HG02870 (cell line): ENCODE measurements around the gene CNTNAP2.

Experiments used
- ATAC-seq: cut with Tn5 transposase; IDR thresholded peaks from one replicate; pipeline ENCODE4 v1.9.1; 2021; ENCODE audit warnings: mild to moderate bottlenecking, moderate library complexity; ENCODE audit not compliant: unreplicated experiment

CNTNAP2 gene

GRCh38 chr7:146740039-146740438 lies 623.4 kb downstream of the CNTNAP2 start:
- ATAC-seq = no peak

GRCh38 chr7:146741911-146742310 lies 625.3 kb downstream of the CNTNAP2 start:
- no peak for ATAC-seq

- no peak for ATAC-seq
Measured at GRCh38 chr7:146754385-146754784, 637.8 kb downstream of the CNTNAP2 start.

- no peak for ATAC-seq
Measured at GRCh38 chr7:146755585-146755984, 639.0 kb downstream of the CNTNAP2 start.

- ATAC-seq = no peak
Measured at GRCh38 chr7:146764458-146764857, 647.9 kb downstream of the CNTNAP2 start.

GRCh38 chr7:146768957-146769356 lies 652.4 kb downstream of the CNTNAP2 start:
- ATAC-seq = no peak

- ATAC-seq = no peak
Measured at GRCh38 chr7:146772601-146773000, 656.0 kb downstream of the CNTNAP2 start.

GRCh38 chr7:146773506-146773905 lies 656.9 kb downstream of the CNTNAP2 start:
- ATAC-seq = no peak

- no peak for ATAC-seq
Measured at GRCh38 chr7:146781352-146782116, 664.9 kb downstream of the CNTNAP2 start.

- no peak for ATAC-seq
Measured at GRCh38 chr7:146787266-146787665, 670.7 kb downstream of the CNTNAP2 start.

GRCh38 chr7:146788008-146788407 lies 671.4 kb downstream of the CNTNAP2 start:
- no peak for ATAC-seq

GRCh38 chr7:146791344-146792285 lies 675.0 kb downstream of the CNTNAP2 start:
- no peak for ATAC-seq

- no peak for ATAC-seq
Measured at GRCh38 chr7:146804620-146805019, 688.0 kb downstream of the CNTNAP2 start.

- no peak for ATAC-seq
Measured at GRCh38 chr7:146805082-146805481, 688.5 kb downstream of the CNTNAP2 start.

- no peak for ATAC-seq
Measured at GRCh38 chr7:146826329-146826728, 709.7 kb downstream of the CNTNAP2 start.

- ATAC-seq = no peak
Measured at GRCh38 chr7:146830686-146831085, 714.1 kb downstream of the CNTNAP2 start.

- ATAC-seq = no peak
Measured at GRCh38 chr7:146831875-146832274, 715.3 kb downstream of the CNTNAP2 start.

GRCh38 chr7:146844405-146844804 lies 727.8 kb downstream of the CNTNAP2 start:
- no peak for ATAC-seq

- no peak for ATAC-seq
Measured at GRCh38 chr7:146858690-146859089, 742.1 kb downstream of the CNTNAP2 start.

GRCh38 chr7:146861701-146862100 lies 745.1 kb downstream of the CNTNAP2 start:
- ATAC-seq = no peak

- ATAC-seq = no peak
Measured at GRCh38 chr7:146862415-146862814, 745.8 kb downstream of the CNTNAP2 start.

- ATAC-seq = no peak
Measured at GRCh38 chr7:146864644-146865043, 748.0 kb downstream of the CNTNAP2 start.
